Gastrocnemius medialis (tissue), 4 donors: ENCODE measurements around the gene LRRC40. TPM values are rescaled to one million over a fixed set of nuclear protein-coding genes. Genes with fewer than 3 reads are reported as not detected.

ENCODE experiments used
- ATAC-seq, 2 donors: fragments of 150-250 bp; one replicate each; pipeline ENCODE4 v1.9.1; 2016
- DNase-seq, 2 donors: peaks; one replicate each; pipeline ENCODE4 v3.0.0-alpha.2; 2019
- H3K27ac ChIP-seq, 4 donors: fragments of 200-600 bp; sonication (generic); 1 replicate in 1 of 4; 2 replicates in 3 of 4; pipeline ENCODE4 v1.5.1; 2016 to 2018; ENCODE audit warnings: mild to moderate bottlenecking in 2 of 4, moderate library complexity in 1 of 4
- H3K27me3 ChIP-seq, 3 donors: fragments of 200-600 bp; sonication (generic) in 2 of 3; 1 replicate in 1 of 3; 2 replicates in 2 of 3; pipeline versions ENCODE4 v1.5.1 to v1.6.0; 2016 to 2019; ENCODE audit warnings: mild to moderate bottlenecking in 1 of 3, moderate library complexity in 1 of 3
- H3K36me3 ChIP-seq, 2 donors: fragments of 200-600 bp; sonication (generic) in 1 of 2; one replicate each; pipeline ENCODE4 v1.5.1; 2017 to 2018
- H3K4me1 ChIP-seq, 2 donors: fragments of 200-600 bp; sonication (generic) in 1 of 2; one replicate each; pipeline ENCODE4 v1.5.1; 2016 to 2017; ENCODE audit warnings: mild to moderate bottlenecking in 2 of 2
- H3K4me3 ChIP-seq, 4 donors: fragments of 200-600 bp; sonication (generic) in 3 of 4; 1 replicate in 1 of 4; 2 replicates in 3 of 4; pipeline ENCODE4 v1.5.1; 2016 to 2019; ENCODE audit warnings: mild to moderate bottlenecking in 2 of 4
- H3K9me3 ChIP-seq, 3 donors: fragments of 200-600 bp; sonication (generic) in 2 of 3; 1 replicate in 1 of 3; 2 replicates in 2 of 3; pipeline ENCODE4 v1.5.1; 2016 to 2019
- POLR2A ChIP-seq, 2 donors: fragments of 450-650 bp; IDR thresholded peaks; one replicate each; pipeline ENCODE4 v1.6.1; 2017; ENCODE audit warnings: antibody characterized with exemption in 2 of 2, mild to moderate bottlenecking in 2 of 2, moderate library complexity in 2 of 2
- in situ Hi-C, 4 donors: fragments of 200-750 bp; cut with MboI; loops; one replicate each; pipeline versions ENCODE4 v1.15.0 to v1.8.0; 2017; ENCODE audit warnings: low sequenced_read_pairs in 4 of 4
- intact Hi-C: fragments of 100-400 bp; cut with DNase I; formaldehyde crosslinking; loops from one replicate; pipeline ENCODE4 v1.15.1; 2023; ENCODE audit warnings: low total_unique reads
- total RNA-seq, 4 donors: library from RNA; depleted of rRNA; stranded (reverse); fragments of >200 nt; gene quantifications; one replicate each; pipeline versions ENCODE4 v1.1.0 to v1.2.3, GENCODE V29; 2016
- TF ChIP-seq, protein P1 (sequence below), 5 experiments: fragments of 450-650 bp in 3 of 5; fragments of 200-600 bp in 2 of 5; sonication (generic) in 2 of 5; IDR thresholded peaks in 4 of 5; conservative IDR thresholded peaks in 1 of 5; 1 replicate in 4 of 5; 2 replicates in 1 of 5; pipeline ENCODE4 v1.5.1; 2016 to 2019; ENCODE audit warnings: antibody characterized with exemption in 5 of 5, mild to moderate bottlenecking in 3 of 5, moderate library complexity in 3 of 5

Gene LRRC40
- 10 to 100 TPM in 1 of 4 donors, 1 to 10 TPM in 3; 6.5 to 10.5 (median 9.3) TPM for total RNA-seq

DNA sequence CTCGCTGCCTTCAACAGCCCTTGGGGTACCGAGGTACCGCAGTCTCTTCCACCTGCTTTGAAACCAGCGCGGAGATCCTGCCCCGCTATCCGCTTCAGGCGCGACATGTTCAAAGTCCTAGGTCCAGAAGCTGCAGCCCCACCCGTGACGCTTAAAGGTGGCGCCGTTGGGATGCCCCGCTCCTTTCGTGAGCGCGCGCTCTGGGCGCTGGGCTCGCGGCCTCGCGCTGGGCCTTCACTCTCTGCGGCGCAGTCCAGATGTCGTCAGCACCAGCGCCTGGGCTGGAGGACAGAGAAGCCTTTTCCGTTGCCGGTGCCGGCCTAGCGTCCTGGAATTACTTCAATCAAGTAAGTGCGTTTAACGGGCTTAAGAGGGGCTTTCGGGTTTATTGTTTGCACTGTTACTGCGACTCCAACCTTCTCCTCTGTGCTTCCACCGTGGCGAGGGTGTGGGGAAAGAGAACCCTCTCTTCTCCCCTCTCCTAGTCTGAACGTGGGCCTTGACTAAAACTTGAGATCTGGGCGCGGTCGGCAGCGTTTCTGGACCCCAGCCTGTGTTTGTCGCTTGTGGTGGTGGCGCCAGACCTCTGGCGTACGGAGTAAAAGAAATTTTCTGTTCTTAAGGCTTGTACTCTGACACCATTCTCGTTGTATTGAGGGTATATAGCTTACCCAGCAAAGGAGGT is at the start of gene LRRC40:
Gene LRRC40 (minus strand): TSS at position 146 of the 685 bp plus-strand sequence. CDS start 39 bp downstream, at position 107.
- peaks cover 53 to 57% of the 10 kb centered on the region in 2 donors for H3K4me1 ChIP-seq

DNA sequence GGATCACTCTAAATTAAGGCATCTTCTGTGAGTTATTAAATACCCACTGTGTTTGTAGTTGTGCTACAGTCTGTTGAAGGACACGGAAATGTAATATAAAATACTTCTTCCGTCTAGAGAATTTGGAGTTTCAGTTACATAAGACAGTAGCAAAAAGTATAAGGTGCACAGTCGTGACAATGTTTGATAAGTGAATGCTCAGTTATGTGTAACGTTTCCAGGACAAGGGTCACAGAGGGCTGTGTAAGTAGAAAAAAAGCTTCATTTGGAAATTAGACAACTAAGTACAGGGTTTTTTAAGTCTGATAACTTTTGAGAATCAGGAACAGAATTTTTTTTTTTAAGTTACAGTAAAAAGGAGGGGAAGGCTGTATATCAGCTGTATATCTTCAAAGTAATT is 43.4 kb upstream of the LRRC40 start:
- Histone ChIP-seq H3K27ac (no peak overlapping the region), H3K9me3 (no peaks in the 10 kb centered on the region), H3K27me3 (no peaks in the 10 kb centered on the region), H3K36me3 (peaks cover 2 to 89% of the 10 kb centered on the region in 2 donors), H3K4me1 (no peaks in the 10 kb centered on the region), H3K4me3 (no peak overlapping the region)
- intact Hi-C loops (no loop called here), in situ Hi-C loops (loop anchor here in 2 of 4 donors (25.0 kb wide), 1 partner anchor 814 kb away; no protein-coding TSS in a partner anchor)
- TF ChIP-seq, protein P1, sequence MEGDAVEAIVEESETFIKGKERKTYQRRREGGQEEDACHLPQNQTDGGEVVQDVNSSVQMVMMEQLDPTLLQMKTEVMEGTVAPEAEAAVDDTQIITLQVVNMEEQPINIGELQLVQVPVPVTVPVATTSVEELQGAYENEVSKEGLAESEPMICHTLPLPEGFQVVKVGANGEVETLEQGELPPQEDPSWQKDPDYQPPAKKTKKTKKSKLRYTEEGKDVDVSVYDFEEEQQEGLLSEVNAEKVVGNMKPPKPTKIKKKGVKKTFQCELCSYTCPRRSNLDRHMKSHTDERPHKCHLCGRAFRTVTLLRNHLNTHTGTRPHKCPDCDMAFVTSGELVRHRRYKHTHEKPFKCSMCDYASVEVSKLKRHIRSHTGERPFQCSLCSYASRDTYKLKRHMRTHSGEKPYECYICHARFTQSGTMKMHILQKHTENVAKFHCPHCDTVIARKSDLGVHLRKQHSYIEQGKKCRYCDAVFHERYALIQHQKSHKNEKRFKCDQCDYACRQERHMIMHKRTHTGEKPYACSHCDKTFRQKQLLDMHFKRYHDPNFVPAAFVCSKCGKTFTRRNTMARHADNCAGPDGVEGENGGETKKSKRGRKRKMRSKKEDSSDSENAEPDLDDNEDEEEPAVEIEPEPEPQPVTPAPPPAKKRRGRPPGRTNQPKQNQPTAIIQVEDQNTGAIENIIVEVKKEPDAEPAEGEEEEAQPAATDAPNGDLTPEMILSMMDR (IDR thresholded peaks at IDR 0.05 in 4 of 5, conservative IDR thresholded peaks at IDR 0.05 in 1 of 5), result no peak
- no peak for TF ChIP-seq POLR2A (IDR thresholded peaks at IDR 0.05)
- DNase-seq (no peak), ATAC-seq (no peak)

More for the DNA sequence above, at the start of gene LRRC40:
- Histone ChIP-seq H3K36me3 (peaks cover 0 to 8% of the 10 kb centered on the region in 2 donors), H3K4me3 (peak within 1 kb of the TSS; percentile 71 to 92 (median 82)), H3K27me3 (no peaks in the 10 kb centered on the region), H3K9me3 (no peaks in the 10 kb centered on the region), H3K27ac (peak within 1 kb of the TSS; percentile 88 to 95 (median 92))
- intact Hi-C loops, result loop anchor here (1.0 to 5.0 kb wide), 4 partner anchors 16 to 876 kb away; partner anchors contain the start of genes ANKRD13C, CTH, SRSF11 and ZRANB2
- TF ChIP-seq, protein P1 (IDR thresholded peaks at IDR 0.05 in 4 of 5, conservative IDR thresholded peaks at IDR 0.05 in 1 of 5), result no peak
- peak; percentile 66 to 73 for TF ChIP-seq POLR2A (IDR thresholded peaks at IDR 0.05)
- DNase-seq, result peak; percentile 92 to 94
- peak; percentile 97 for ATAC-seq
- in situ Hi-C loops, result loop anchor here in 1 of 4 donors (10.0 kb wide), 1 partner anchor 209 kb away; the partner anchor contains the start of gene CTH

DNA sequence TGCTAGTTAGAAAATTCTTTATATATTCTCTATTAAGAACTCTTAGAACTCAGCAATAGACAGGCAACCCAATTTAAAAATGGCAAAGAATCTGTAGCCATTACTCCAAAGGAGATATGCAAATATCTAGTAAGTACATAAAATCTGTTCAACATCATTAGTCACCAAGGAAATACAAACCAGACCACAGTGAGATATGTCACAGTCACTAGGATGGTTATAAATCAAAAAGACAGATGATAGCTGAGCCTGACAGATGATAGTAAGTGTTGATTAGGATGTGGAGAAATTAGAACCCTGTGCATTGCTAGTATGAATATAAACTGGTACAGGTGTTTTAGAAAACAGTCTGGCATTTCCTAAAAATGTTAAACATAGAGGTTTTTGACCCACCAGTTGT is 42.4 kb upstream of the LRRC40 start:
- TF ChIP-seq, protein P1 (IDR thresholded peaks at IDR 0.05 in 4 of 5, conservative IDR thresholded peaks at IDR 0.05 in 1 of 5), result no peak
- no peak for TF ChIP-seq POLR2A (IDR thresholded peaks at IDR 0.05)
- intact Hi-C loops, result no loop called here
- no peaks in the 10 kb centered on the region for H3K27me3 ChIP-seq
- H3K9me3 ChIP-seq, result no peaks in the 10 kb centered on the region
- no peak overlapping the region for H3K4me3 ChIP-seq
- H3K4me1 ChIP-seq, result no peaks in the 10 kb centered on the region
- DNase-seq, result no peak
- H3K36me3 ChIP-seq, result peaks cover 2 to 98% of the 10 kb centered on the region in 2 donors
- H3K27ac ChIP-seq, result no peak overlapping the region
- no peak for ATAC-seq
- in situ Hi-C loops, result loop anchor here in 2 of 4 donors (25.0 kb wide), 1 partner anchor 815 kb away; no protein-coding TSS in a partner anchor

DNA sequence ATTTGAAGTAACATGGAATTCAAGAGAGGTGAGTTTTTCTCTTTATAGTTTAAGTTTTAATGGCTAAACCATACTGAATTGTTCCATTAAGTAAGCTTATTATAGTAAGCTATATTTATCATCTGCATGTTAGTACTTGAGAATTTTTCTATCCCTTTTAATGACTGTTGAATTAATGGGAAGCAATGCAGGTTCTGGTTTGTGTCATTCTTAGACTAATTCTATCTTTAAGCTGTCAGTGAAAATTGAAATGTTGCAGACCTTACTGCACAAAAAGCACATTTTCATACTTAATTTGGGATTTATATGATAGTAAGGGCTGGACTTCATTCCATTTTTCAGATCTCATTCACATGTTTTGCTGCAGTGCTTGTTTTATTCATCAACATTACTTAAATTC is 41.7 kb upstream of the LRRC40 start:
- DNase-seq (no peak), ATAC-seq (no peak)
- Histone ChIP-seq H3K4me1 (no peaks in the 10 kb centered on the region), H3K27ac (no peak overlapping the region), H3K4me3 (no peak overlapping the region), H3K9me3 (no peaks in the 10 kb centered on the region), H3K27me3 (no peaks in the 10 kb centered on the region), H3K36me3 (peaks cover 2 to 98% of the 10 kb centered on the region in 2 donors)
- intact Hi-C loops, result no loop called here
- in situ Hi-C loops, result loop anchor here in 2 of 4 donors (25.0 kb wide), 1 partner anchor 815 kb away; no protein-coding TSS in a partner anchor
- no peak for TF ChIP-seq POLR2A (IDR thresholded peaks at IDR 0.05)
- TF ChIP-seq, protein P1 (IDR thresholded peaks at IDR 0.05 in 4 of 5, conservative IDR thresholded peaks at IDR 0.05 in 1 of 5), result no peak
